ENCODE data around the gene INPP4B.

INPP4B gene

DNA sequence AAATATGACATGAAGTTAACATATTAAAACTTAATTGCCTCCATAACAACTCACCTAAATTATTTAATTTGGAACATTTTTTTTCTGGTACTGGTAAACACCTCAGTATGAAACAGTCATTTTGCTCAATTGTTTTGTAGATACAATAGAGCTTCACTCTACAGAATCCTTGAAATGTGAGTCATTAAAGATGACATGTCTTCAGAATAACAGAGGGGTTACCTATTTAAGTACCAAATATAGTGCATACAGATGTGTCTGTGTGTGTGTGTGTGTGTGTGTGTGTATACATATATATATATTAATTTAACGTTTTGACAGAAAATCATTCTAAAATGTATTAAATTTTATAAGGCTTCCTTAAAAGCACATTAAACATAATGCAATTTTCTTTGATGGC lies 297.6 kb downstream of the INPP4B start:
- H3K27ac ChIP-seq (ENCODE audit: low read length) = no peak overlapping the region
- no peaks in the 10 kb centered on the region for H3K9me3 ChIP-seq (ENCODE audit: control insufficient read depth in 2 of 2, low read length in 2 of 2)
- no peak overlapping the region for H3K9ac ChIP-seq (ENCODE audit: low read length in 2 of 2)
- no peaks in the 10 kb centered on the region for H3K4me1 ChIP-seq (ENCODE audit: control insufficient read depth, insufficient read depth, low read length)
- H3K36me3 ChIP-seq (ENCODE audit: control insufficient read depth in 2 of 2, insufficient read depth in 2 of 2, low read length in 2 of 2) = peaks cover 0 to 3% of the 10 kb centered on the region in 2 donors
- no peak overlapping the region for H3K4me3 ChIP-seq (ENCODE audit: low read length in 2 of 2)
- H3K27me3 ChIP-seq (ENCODE audit: control insufficient read depth in 1 of 2, insufficient read depth in 2 of 2, low read length in 2 of 2) = no peaks in the 10 kb centered on the region

DNA sequence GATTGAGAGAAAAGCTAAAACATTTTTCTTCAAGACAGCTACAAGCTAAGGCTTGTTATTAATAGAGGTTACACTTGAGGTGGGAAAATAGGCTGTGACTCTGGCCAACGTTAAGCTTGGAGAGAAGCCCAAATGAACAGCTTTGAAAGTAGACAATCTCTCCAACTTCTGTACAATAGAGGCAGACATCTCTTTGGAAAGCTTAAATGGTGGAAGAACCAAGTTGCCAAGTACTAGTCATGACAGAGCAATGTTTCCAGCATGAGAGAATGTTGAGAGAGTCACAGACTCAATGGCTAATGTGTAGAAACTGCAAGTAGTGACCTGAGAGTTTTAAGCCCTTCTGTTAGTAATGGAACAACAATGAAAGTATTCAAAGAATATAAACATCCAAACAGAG lies 298.1 kb downstream of the INPP4B start:
- no peaks in the 10 kb centered on the region for H3K27me3 ChIP-seq (ENCODE audit: control insufficient read depth in 1 of 2, insufficient read depth in 2 of 2, low read length in 2 of 2)
- no peak overlapping the region for H3K4me3 ChIP-seq (ENCODE audit: low read length in 2 of 2)
- H3K27ac ChIP-seq (ENCODE audit: low read length) = no peak overlapping the region
- H3K36me3 ChIP-seq (ENCODE audit: control insufficient read depth in 2 of 2, insufficient read depth in 2 of 2, low read length in 2 of 2) = peaks cover 0 to 3% of the 10 kb centered on the region in 2 donors
- no peaks in the 10 kb centered on the region for H3K4me1 ChIP-seq (ENCODE audit: control insufficient read depth, insufficient read depth, low read length)
- no peak overlapping the region for H3K9ac ChIP-seq (ENCODE audit: low read length in 2 of 2)
- H3K9me3 ChIP-seq (ENCODE audit: control insufficient read depth in 2 of 2, low read length in 2 of 2) = no peaks in the 10 kb centered on the region

- no peak overlapping the region for H3K4me3 ChIP-seq (ENCODE audit: low read length in 2 of 2)
- no peak overlapping the region for H3K9ac ChIP-seq (ENCODE audit: low read length in 2 of 2)
- no peak overlapping the region for H3K27ac ChIP-seq (ENCODE audit: low read length)
- H3K27me3 ChIP-seq (ENCODE audit: control insufficient read depth in 1 of 2, insufficient read depth in 2 of 2, low read length in 2 of 2) = no peaks in the 10 kb centered on the region
- H3K9me3 ChIP-seq (ENCODE audit: control insufficient read depth in 2 of 2, low read length in 2 of 2) = no peaks in the 10 kb centered on the region
- no peaks in the 10 kb centered on the region for H3K36me3 ChIP-seq (ENCODE audit: control insufficient read depth in 2 of 2, insufficient read depth in 2 of 2, low read length in 2 of 2)
- H3K4me1 ChIP-seq (ENCODE audit: control insufficient read depth, insufficient read depth, low read length) = no peaks in the 10 kb centered on the region
These were observed 301.5 kb downstream of the INPP4B start for GRCh38 chr4:142544594-142544993.

DNA sequence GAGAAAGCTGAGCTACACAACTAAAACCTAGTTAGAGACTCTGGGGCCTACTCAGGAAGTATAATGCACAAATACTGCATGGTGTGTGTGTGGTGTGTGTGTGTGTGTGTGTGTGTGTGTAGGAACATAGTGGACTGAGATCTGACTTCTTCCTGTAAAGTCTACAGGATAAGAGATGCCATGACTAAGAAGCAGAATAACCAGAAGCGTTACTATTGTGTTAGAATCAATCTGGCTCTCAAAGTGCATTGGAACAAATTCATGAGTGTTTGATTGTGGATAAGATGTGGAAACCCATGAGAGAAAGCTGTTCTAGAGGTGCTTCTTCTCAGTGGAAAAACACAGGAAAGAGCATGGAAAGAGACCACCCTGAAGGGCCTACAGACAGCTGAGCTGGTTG lies 302.1 kb downstream of the INPP4B start:
- H3K36me3 ChIP-seq (ENCODE audit: control insufficient read depth in 2 of 2, insufficient read depth in 2 of 2, low read length in 2 of 2) = no peaks in the 10 kb centered on the region
- H3K4me3 ChIP-seq (ENCODE audit: low read length in 2 of 2) = no peak overlapping the region
- H3K4me1 ChIP-seq (ENCODE audit: control insufficient read depth, insufficient read depth, low read length) = no peaks in the 10 kb centered on the region
- H3K27ac ChIP-seq (ENCODE audit: low read length) = no peak overlapping the region
- no peaks in the 10 kb centered on the region for H3K27me3 ChIP-seq (ENCODE audit: control insufficient read depth in 1 of 2, insufficient read depth in 2 of 2, low read length in 2 of 2)
- H3K9ac ChIP-seq (ENCODE audit: low read length in 2 of 2) = no peak overlapping the region
- H3K9me3 ChIP-seq (ENCODE audit: control insufficient read depth in 2 of 2, low read length in 2 of 2) = no peaks in the 10 kb centered on the region

DNA sequence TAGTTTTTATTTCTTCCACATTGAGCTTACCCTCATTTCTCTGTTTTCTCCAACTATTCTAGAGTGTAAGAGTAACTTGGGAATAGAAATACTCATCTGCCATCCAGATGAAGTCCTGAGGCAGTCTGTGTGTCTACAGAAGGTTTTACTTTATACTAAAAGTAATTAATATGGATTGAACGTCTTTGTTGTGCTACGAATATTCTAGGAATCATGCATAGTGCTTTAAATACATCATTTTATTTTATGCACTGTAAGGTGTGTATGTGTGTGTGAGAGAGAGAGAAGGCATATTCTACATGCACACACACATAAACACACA lies 305.7 kb downstream of the INPP4B start:
- no peak overlapping the region for H3K4me3 ChIP-seq (ENCODE audit: low read length in 2 of 2)
- no peaks in the 10 kb centered on the region for H3K27me3 ChIP-seq (ENCODE audit: control insufficient read depth in 1 of 2, insufficient read depth in 2 of 2, low read length in 2 of 2)
- no peaks in the 10 kb centered on the region for H3K36me3 ChIP-seq (ENCODE audit: control insufficient read depth in 2 of 2, insufficient read depth in 2 of 2, low read length in 2 of 2)
- no peak overlapping the region for H3K9ac ChIP-seq (ENCODE audit: low read length in 2 of 2)
- H3K27ac ChIP-seq (ENCODE audit: low read length) = no peak overlapping the region
- H3K9me3 ChIP-seq (ENCODE audit: control insufficient read depth in 2 of 2, low read length in 2 of 2) = no peaks in the 10 kb centered on the region
- H3K4me1 ChIP-seq (ENCODE audit: control insufficient read depth, insufficient read depth, low read length) = no peaks in the 10 kb centered on the region

DNA sequence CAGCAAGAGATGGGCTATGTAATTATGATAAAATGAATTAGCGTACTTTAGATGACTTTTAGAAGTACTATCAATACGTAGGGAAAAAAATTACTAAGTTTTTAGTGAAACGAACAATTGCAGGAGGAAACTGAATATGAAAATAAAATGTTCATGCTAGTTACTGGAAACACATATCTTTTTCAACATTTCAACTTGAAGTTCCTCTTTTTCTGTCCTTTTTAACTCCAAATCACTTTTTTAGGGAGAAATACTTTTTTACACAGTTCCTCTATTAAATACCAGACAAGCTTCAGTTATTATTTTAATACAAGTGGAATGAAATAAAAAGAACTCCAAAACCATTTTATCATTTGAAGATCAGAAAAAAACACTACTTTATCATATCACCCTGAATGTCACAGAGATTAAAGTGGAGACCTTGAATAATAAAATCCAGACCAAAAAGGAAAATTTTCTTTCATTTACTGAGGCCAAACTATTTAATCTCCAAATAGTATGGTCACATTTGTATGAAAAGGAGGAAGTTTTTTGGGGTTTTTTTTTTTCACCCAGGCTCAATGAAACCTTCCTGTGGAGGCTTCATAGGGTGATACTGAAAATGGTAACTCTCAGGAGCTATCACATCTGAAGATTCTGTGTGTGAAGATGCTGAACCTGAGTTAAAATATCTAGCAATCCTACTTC lies 306.2 kb downstream of the INPP4B start:
- H3K27me3 ChIP-seq (ENCODE audit: control insufficient read depth in 1 of 2, insufficient read depth in 2 of 2, low read length in 2 of 2) = no peaks in the 10 kb centered on the region
- no peak overlapping the region for H3K4me3 ChIP-seq (ENCODE audit: low read length in 2 of 2)
- H3K36me3 ChIP-seq (ENCODE audit: control insufficient read depth in 2 of 2, insufficient read depth in 2 of 2, low read length in 2 of 2) = no peaks in the 10 kb centered on the region
- H3K27ac ChIP-seq (ENCODE audit: low read length) = no peak overlapping the region
- H3K9me3 ChIP-seq (ENCODE audit: control insufficient read depth in 2 of 2, low read length in 2 of 2) = no peaks in the 10 kb centered on the region
- no peaks in the 10 kb centered on the region for H3K4me1 ChIP-seq (ENCODE audit: control insufficient read depth, insufficient read depth, low read length)
- H3K9ac ChIP-seq (ENCODE audit: low read length in 2 of 2) = no peak overlapping the region

GRCh38 chr4:142535009-142535408 lies 311.1 kb downstream of the INPP4B start:
- H3K27me3 ChIP-seq (ENCODE audit: control insufficient read depth in 1 of 2, insufficient read depth in 2 of 2, low read length in 2 of 2) = no peaks in the 10 kb centered on the region
- no peak overlapping the region for H3K9ac ChIP-seq (ENCODE audit: low read length in 2 of 2)
- no peak overlapping the region for H3K27ac ChIP-seq (ENCODE audit: low read length)
- no peaks in the 10 kb centered on the region for H3K4me1 ChIP-seq (ENCODE audit: control insufficient read depth, insufficient read depth, low read length)
- no peak overlapping the region for H3K4me3 ChIP-seq (ENCODE audit: low read length in 2 of 2)
- H3K36me3 ChIP-seq (ENCODE audit: control insufficient read depth in 2 of 2, insufficient read depth in 2 of 2, low read length in 2 of 2) = no peaks in the 10 kb centered on the region
- H3K9me3 ChIP-seq (ENCODE audit: control insufficient read depth in 2 of 2, low read length in 2 of 2) = no peaks in the 10 kb centered on the region

- Histone ChIP-seq H3K4me1 (ENCODE audit: control insufficient read depth, insufficient read depth, low read length) (no peaks in the 10 kb centered on the region), H3K4me3 (ENCODE audit: low read length in 2 of 2) (no peak overlapping the region), H3K36me3 (ENCODE audit: control insufficient read depth in 2 of 2, insufficient read depth in 2 of 2, low read length in 2 of 2) (no peaks in the 10 kb centered on the region), H3K9me3 (ENCODE audit: control insufficient read depth in 2 of 2, low read length in 2 of 2) (no peaks in the 10 kb centered on the region), H3K9ac (ENCODE audit: low read length in 2 of 2) (no peak overlapping the region), H3K27me3 (ENCODE audit: control insufficient read depth in 1 of 2, insufficient read depth in 2 of 2, low read length in 2 of 2) (no peaks in the 10 kb centered on the region), H3K27ac (ENCODE audit: low read length) (no peak overlapping the region)
These were observed 314.0 kb downstream of the INPP4B start for GRCh38 chr4:142532054-142532453.

DNA sequence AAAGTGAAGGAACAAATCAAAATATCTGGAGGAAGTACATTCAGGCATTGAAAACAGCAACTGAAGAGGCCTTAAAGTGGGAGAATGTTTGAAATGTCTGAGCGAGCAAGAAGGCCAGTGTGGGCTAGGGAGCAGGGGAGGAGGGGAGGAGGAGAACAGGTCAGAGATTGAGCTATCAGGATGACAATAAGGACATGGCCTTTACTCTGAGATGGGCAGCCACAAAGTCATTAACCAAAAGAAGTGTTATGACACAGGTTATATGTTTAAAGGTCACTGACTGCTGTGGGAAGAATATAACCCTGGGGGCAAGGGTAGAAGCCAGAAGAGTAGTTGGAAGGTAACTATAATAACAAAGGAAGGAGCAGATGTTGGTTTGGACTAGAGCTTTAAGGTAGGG lies 315.4 kb downstream of the INPP4B start:
- Histone ChIP-seq H3K4me1 (ENCODE audit: control insufficient read depth, insufficient read depth, low read length) (no peaks in the 10 kb centered on the region), H3K27me3 (ENCODE audit: control insufficient read depth in 1 of 2, insufficient read depth in 2 of 2, low read length in 2 of 2) (no peaks in the 10 kb centered on the region), H3K9me3 (ENCODE audit: control insufficient read depth in 2 of 2, low read length in 2 of 2) (no peaks in the 10 kb centered on the region), H3K9ac (ENCODE audit: low read length in 2 of 2) (no peak overlapping the region), H3K27ac (ENCODE audit: low read length) (no peak overlapping the region), H3K36me3 (ENCODE audit: control insufficient read depth in 2 of 2, insufficient read depth in 2 of 2, low read length in 2 of 2) (no peaks in the 10 kb centered on the region), H3K4me3 (ENCODE audit: low read length in 2 of 2) (no peak overlapping the region)

DNA sequence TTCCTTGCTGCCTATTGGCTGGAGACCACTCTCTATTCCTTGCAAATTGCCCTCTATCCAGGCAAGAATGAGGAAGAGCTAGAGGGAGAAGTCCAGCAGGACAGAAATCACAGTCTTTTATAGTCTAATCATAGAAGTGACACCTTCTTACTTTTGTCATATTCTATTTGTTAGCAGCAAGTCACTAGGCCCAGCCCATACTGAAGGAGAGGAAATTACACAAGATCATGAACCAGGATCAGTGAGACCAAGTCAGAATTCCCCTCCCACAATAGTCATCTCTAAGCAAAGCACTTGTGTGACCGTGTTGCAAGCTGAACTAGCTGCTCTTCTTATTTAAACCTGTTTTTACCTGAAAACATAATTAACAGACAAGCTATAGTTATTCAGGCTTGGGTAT lies 317.7 kb downstream of the INPP4B start:
- Histone ChIP-seq H3K27me3 (ENCODE audit: control insufficient read depth in 1 of 2, insufficient read depth in 2 of 2, low read length in 2 of 2) (no peaks in the 10 kb centered on the region), H3K9ac (ENCODE audit: low read length in 2 of 2) (no peak overlapping the region), H3K4me3 (ENCODE audit: low read length in 2 of 2) (no peak overlapping the region), H3K36me3 (ENCODE audit: control insufficient read depth in 2 of 2, insufficient read depth in 2 of 2, low read length in 2 of 2) (no peaks in the 10 kb centered on the region), H3K9me3 (ENCODE audit: control insufficient read depth in 2 of 2, low read length in 2 of 2) (no peaks in the 10 kb centered on the region), H3K4me1 (ENCODE audit: control insufficient read depth, insufficient read depth, low read length) (no peaks in the 10 kb centered on the region), H3K27ac (ENCODE audit: low read length) (no peak overlapping the region)

DNA sequence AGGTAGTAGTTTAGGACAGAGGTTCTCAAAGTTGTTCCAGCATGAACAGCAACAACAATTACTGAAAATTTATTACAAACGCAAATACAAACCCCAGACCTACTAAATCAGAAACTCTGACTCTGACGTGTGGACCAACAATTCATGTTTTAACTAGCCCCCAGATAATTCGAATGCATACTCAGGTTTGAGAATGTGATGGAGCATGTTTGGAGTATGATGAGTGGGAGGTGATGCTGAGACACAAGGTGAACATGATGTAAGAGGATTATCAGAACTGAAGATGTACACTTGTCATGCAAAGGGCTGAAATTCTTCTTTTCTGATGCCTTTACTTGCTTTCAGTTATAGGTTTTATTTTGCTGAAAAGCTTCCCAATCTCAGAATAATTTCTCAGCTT lies 323.0 kb downstream of the INPP4B start:
- Histone ChIP-seq H3K9me3 (ENCODE audit: control insufficient read depth in 2 of 2, low read length in 2 of 2) (no peaks in the 10 kb centered on the region), H3K9ac (ENCODE audit: low read length in 2 of 2) (no peak overlapping the region), H3K4me1 (ENCODE audit: control insufficient read depth, insufficient read depth, low read length) (no peaks in the 10 kb centered on the region), H3K4me3 (ENCODE audit: low read length in 2 of 2) (no peak overlapping the region), H3K36me3 (ENCODE audit: control insufficient read depth in 2 of 2, insufficient read depth in 2 of 2, low read length in 2 of 2) (no peaks in the 10 kb centered on the region), H3K27me3 (ENCODE audit: control insufficient read depth in 1 of 2, insufficient read depth in 2 of 2, low read length in 2 of 2) (no peaks in the 10 kb centered on the region), H3K27ac (ENCODE audit: low read length) (no peak overlapping the region)
